ENCODE results near the gene CXCL13.

CXCL13 gene

GRCh38 chr4:77576351-77576750 lies 29.3 kb upstream of the CXCL13 start:
- TF ChIP-seq, protein P1, sequence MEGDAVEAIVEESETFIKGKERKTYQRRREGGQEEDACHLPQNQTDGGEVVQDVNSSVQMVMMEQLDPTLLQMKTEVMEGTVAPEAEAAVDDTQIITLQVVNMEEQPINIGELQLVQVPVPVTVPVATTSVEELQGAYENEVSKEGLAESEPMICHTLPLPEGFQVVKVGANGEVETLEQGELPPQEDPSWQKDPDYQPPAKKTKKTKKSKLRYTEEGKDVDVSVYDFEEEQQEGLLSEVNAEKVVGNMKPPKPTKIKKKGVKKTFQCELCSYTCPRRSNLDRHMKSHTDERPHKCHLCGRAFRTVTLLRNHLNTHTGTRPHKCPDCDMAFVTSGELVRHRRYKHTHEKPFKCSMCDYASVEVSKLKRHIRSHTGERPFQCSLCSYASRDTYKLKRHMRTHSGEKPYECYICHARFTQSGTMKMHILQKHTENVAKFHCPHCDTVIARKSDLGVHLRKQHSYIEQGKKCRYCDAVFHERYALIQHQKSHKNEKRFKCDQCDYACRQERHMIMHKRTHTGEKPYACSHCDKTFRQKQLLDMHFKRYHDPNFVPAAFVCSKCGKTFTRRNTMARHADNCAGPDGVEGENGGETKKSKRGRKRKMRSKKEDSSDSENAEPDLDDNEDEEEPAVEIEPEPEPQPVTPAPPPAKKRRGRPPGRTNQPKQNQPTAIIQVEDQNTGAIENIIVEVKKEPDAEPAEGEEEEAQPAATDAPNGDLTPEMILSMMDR (IDR thresholded peaks at IDR 0.05), result no peak
- H3K36me3 Mint-ChIP-seq (ENCODE audit: low read depth), result no peaks in the 10 kb centered on the region
- DNase-seq, result no peak
- H3K4me1 Mint-ChIP-seq, result no peaks in the 10 kb centered on the region
- H3K27me3 Mint-ChIP-seq (ENCODE audit: low read depth, poor library complexity), result no peaks in the 10 kb centered on the region
- H3K4me3 Mint-ChIP-seq, result no peak overlapping the region
- no peak overlapping the region for H3K27ac Mint-ChIP-seq
- peaks cover 30% of the 10 kb centered on the region for H3K9me3 Mint-ChIP-seq

DNA sequence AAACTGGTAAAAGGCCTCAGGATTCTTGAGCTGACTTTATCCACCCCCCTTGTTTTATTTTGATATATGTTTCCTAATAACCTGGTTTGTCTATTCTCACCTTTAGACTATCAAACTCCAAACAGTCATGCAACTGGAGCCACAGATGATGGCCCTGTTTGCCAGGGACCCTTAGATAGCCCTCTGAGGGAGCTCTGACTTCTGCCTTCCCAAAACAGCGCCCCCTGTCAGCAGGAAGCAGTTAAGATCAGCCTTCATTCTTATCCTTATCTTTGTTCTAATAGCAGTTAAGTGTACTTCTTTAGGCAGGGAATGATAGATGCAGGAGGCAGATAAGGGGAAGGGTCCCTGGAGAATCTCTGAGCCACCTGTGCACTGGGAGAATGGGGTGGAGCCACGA lies 27.5 kb upstream of the CXCL13 start:
- Mint-ChIP-seq H3K4me1 (no peaks in the 10 kb centered on the region), H3K9me3 (peaks cover 14% of the 10 kb centered on the region), H3K27me3 (ENCODE audit: low read depth, poor library complexity) (peaks cover 5% of the 10 kb centered on the region), H3K4me3 (no peak overlapping the region), H3K36me3 (ENCODE audit: low read depth) (no peaks in the 10 kb centered on the region), H3K27ac (peak overlapping the region; percentile 13)
- TF ChIP-seq, protein P1 (IDR thresholded peaks at IDR 0.05), result no peak
- no peak for DNase-seq

- no peak for DNase-seq
- H3K36me3 Mint-ChIP-seq (ENCODE audit: low read depth), result no peaks in the 10 kb centered on the region
- H3K4me3 Mint-ChIP-seq, result no peak overlapping the region
- TF ChIP-seq, protein P1 (IDR thresholded peaks at IDR 0.05), result no peak
- H3K4me1 Mint-ChIP-seq, result no peaks in the 10 kb centered on the region
- H3K27me3 Mint-ChIP-seq (ENCODE audit: low read depth, poor library complexity), result peaks cover 5% of the 10 kb centered on the region
- peaks cover 12% of the 10 kb centered on the region for H3K9me3 Mint-ChIP-seq
- no peak overlapping the region for H3K27ac Mint-ChIP-seq
These were observed 26.1 kb upstream of the CXCL13 start for GRCh38 chr4:77579406-77580076.

GRCh38 chr4:77581724-77582123 lies 23.9 kb upstream of the CXCL13 start:
- TF ChIP-seq, protein P1 (IDR thresholded peaks at IDR 0.05), result no peak
- no peak overlapping the region for H3K27ac Mint-ChIP-seq
- H3K36me3 Mint-ChIP-seq (ENCODE audit: low read depth), result no peaks in the 10 kb centered on the region
- H3K4me1 Mint-ChIP-seq, result no peaks in the 10 kb centered on the region
- no peak for DNase-seq
- H3K4me3 Mint-ChIP-seq, result no peak overlapping the region
- H3K27me3 Mint-ChIP-seq (ENCODE audit: low read depth, poor library complexity), result peaks cover 5% of the 10 kb centered on the region
- H3K9me3 Mint-ChIP-seq, result peaks cover 7% of the 10 kb centered on the region

DNA sequence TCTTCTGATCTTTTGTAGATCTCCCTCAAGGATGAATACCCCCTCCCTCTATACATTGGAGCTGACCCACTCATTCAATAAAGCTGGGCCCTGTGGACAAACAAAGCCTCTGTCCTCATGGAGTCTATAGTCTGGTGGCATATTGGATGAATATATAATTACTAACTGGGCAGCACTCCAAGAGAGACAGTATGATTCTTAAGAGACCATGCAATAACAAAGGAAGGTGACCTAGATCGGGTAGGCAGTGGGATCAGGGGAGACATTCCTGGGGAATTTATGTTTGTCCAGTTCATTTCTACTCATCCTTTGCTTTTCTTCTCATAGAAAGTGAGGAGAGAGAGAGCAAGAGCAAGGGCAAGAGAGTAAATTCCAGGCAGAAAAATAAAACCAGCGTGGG lies 23.5 kb upstream of the CXCL13 start:
- no peaks in the 10 kb centered on the region for H3K36me3 Mint-ChIP-seq (ENCODE audit: low read depth)
- H3K9me3 Mint-ChIP-seq, result peaks cover 7% of the 10 kb centered on the region
- H3K27me3 Mint-ChIP-seq (ENCODE audit: low read depth, poor library complexity), result peaks cover 5% of the 10 kb centered on the region
- no peak overlapping the region for H3K27ac Mint-ChIP-seq
- TF ChIP-seq, protein P1 (IDR thresholded peaks at IDR 0.05), result no peak
- no peak overlapping the region for H3K4me3 Mint-ChIP-seq
- no peaks in the 10 kb centered on the region for H3K4me1 Mint-ChIP-seq
- no peak for DNase-seq

DNA sequence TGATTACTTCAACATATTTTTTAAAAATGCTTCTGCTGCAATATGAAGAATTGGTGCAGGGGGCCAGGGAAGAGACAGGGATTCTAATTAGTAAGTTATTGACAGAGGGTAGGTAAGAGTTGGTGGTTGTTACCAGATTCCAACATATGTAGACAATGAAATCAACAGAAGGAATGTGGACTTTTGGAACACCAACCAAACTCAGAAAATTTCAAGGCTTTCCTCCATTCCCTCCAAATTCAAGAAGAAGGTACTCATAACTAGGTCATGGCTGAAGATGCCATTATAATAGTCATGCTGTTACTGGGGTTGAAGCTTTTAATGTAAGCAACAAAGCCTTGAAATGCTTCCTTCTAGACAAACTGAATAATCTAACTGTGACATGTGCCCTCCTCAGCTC lies 22.9 kb upstream of the CXCL13 start:
- Mint-ChIP-seq H3K9me3 (peaks cover 4% of the 10 kb centered on the region), H3K4me3 (no peak overlapping the region), H3K4me1 (no peaks in the 10 kb centered on the region), H3K27ac (no peak overlapping the region), H3K36me3 (ENCODE audit: low read depth) (no peaks in the 10 kb centered on the region), H3K27me3 (ENCODE audit: low read depth, poor library complexity) (peaks cover 5% of the 10 kb centered on the region)
- DNase-seq, result no peak
- TF ChIP-seq, protein P1 (IDR thresholded peaks at IDR 0.05), result no peak

All from nephron progenitor cell (in vitro differentiated cells).